ENCODE data around the gene MID1IP1.

- TF ChIP-seq SUZ12 (IDR thresholded peaks at IDR 0.05; ENCODE audit: extremely low read depth, insufficient read depth, insufficient read length), result no peak
- TF ChIP-seq ZNF274 (IDR thresholded peaks at IDR 0.05; ENCODE audit: low read depth, low read length), result no peak
- TF ChIP-seq YY1 (IDR thresholded peaks at IDR 0.05; ENCODE audit: insufficient read depth, insufficient read length), result no peak
These were observed 49.7 kb downstream of the MID1IP1 start for GRCh38 chrX:38850807-38851544.

All from NT2/D1 (cell line).